ENCODE measurements around the gene SULT1C2. TPM values are rescaled to one million over a fixed set of nuclear protein-coding genes. Genes with fewer than 3 reads are reported as not detected.

SULT1C2 gene
- total and polyA plus RNA-seq, 4 donors, result 0.07 to 8.9 (median 0.62) TPM

DNA sequence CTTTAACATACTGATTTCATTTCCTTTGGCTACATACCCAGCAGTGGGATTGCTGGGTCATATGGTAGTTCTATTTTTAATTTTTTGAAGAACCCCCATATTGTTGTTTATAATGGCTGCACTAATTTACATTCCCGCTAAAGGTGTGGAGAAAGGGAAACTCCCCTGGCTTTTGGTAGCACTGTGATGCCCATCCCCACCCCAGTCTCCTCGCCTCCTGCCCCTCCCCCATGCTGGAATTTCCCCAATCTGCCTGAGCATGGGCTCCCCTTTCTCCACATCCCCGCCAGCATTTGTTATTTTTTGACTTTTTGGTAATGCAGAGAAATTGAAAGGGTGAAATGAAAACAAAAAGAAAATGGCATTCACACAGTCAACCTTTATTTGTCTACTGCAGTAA is 59.1 kb downstream of the SULT1C2 start:
- peaks cover 0 to 5% (median 0%) of the 10 kb centered on the region in 4 donors for H3K27me3 ChIP-seq (ENCODE audit: control insufficient read depth in 4 of 4, insufficient read depth in 4 of 4, low read length in 3 of 4)
- no peaks in the 10 kb centered on the region for H3K9me3 ChIP-seq (ENCODE audit: control insufficient read depth in 4 of 4, low read length in 3 of 4)
- no peaks in the 10 kb centered on the region for H3K36me3 ChIP-seq (ENCODE audit: control insufficient read depth in 4 of 4, insufficient read depth in 3 of 4, low read depth in 1 of 4, low read length in 3 of 4)
- WGBS, result 81% methylated on average over 3 of the region's 3 CpGs
- H3K27ac ChIP-seq (ENCODE audit: low read depth in 1 of 2, low read length in 2 of 2), result no peak overlapping the region
- TF ChIP-seq FOXA1 (IDR thresholded peaks at IDR 0.05), result no peak
- TF ChIP-seq RXRA (IDR thresholded peaks at IDR 0.05), result no peak
- TF ChIP-seq, protein P1, sequence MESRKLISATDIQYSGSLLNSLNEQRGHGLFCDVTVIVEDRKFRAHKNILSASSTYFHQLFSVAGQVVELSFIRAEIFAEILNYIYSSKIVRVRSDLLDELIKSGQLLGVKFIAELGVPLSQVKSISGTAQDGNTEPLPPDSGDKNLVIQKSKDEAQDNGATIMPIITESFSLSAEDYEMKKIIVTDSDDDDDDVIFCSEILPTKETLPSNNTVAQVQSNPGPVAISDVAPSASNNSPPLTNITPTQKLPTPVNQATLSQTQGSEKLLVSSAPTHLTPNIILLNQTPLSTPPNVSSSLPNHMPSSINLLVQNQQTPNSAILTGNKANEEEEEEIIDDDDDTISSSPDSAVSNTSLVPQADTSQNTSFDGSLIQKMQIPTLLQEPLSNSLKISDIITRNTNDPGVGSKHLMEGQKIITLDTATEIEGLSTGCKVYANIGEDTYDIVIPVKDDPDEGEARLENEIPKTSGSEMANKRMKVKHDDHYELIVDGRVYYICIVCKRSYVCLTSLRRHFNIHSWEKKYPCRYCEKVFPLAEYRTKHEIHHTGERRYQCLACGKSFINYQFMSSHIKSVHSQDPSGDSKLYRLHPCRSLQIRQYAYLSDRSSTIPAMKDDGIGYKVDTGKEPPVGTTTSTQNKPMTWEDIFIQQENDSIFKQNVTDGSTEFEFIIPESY (IDR thresholded peaks at IDR 0.05), result no peak
- TF ChIP-seq, protein P2, sequence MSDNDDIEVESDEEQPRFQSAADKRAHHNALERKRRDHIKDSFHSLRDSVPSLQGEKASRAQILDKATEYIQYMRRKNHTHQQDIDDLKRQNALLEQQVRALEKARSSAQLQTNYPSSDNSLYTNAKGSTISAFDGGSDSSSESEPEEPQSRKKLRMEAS (IDR thresholded peaks at IDR 0.05), result no peak
- no peak for TF ChIP-seq TAF1 (conservative IDR thresholded peaks at IDR 0.05)
- TF ChIP-seq GABPA (IDR thresholded peaks at IDR 0.05 in 1 of 2, conservative IDR thresholded peaks at IDR 0.05 in 1 of 2), result no peak
- no peak for TF ChIP-seq HNF4A (conservative IDR thresholded peaks at IDR 0.05)
- TF ChIP-seq SP1 (IDR thresholded peaks at IDR 0.05), result no peak
- TF ChIP-seq, protein P3, sequence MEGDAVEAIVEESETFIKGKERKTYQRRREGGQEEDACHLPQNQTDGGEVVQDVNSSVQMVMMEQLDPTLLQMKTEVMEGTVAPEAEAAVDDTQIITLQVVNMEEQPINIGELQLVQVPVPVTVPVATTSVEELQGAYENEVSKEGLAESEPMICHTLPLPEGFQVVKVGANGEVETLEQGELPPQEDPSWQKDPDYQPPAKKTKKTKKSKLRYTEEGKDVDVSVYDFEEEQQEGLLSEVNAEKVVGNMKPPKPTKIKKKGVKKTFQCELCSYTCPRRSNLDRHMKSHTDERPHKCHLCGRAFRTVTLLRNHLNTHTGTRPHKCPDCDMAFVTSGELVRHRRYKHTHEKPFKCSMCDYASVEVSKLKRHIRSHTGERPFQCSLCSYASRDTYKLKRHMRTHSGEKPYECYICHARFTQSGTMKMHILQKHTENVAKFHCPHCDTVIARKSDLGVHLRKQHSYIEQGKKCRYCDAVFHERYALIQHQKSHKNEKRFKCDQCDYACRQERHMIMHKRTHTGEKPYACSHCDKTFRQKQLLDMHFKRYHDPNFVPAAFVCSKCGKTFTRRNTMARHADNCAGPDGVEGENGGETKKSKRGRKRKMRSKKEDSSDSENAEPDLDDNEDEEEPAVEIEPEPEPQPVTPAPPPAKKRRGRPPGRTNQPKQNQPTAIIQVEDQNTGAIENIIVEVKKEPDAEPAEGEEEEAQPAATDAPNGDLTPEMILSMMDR (IDR thresholded peaks at IDR 0.05; ENCODE audit: low read depth, low read length, missing input control), result no peak
- TF ChIP-seq, protein P4, sequence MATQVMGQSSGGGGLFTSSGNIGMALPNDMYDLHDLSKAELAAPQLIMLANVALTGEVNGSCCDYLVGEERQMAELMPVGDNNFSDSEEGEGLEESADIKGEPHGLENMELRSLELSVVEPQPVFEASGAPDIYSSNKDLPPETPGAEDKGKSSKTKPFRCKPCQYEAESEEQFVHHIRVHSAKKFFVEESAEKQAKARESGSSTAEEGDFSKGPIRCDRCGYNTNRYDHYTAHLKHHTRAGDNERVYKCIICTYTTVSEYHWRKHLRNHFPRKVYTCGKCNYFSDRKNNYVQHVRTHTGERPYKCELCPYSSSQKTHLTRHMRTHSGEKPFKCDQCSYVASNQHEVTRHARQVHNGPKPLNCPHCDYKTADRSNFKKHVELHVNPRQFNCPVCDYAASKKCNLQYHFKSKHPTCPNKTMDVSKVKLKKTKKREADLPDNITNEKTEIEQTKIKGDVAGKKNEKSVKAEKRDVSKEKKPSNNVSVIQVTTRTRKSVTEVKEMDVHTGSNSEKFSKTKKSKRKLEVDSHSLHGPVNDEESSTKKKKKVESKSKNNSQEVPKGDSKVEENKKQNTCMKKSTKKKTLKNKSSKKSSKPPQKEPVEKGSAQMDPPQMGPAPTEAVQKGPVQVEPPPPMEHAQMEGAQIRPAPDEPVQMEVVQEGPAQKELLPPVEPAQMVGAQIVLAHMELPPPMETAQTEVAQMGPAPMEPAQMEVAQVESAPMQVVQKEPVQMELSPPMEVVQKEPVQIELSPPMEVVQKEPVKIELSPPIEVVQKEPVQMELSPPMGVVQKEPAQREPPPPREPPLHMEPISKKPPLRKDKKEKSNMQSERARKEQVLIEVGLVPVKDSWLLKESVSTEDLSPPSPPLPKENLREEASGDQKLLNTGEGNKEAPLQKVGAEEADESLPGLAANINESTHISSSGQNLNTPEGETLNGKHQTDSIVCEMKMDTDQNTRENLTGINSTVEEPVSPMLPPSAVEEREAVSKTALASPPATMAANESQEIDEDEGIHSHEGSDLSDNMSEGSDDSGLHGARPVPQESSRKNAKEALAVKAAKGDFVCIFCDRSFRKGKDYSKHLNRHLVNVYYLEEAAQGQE (IDR thresholded peaks at IDR 0.05), result no peak
- TF ChIP-seq FOXA2 (IDR thresholded peaks at IDR 0.05), result no peak
- TF ChIP-seq NR2F2 (IDR thresholded peaks at IDR 0.05), result no peak
- TF ChIP-seq YY1 (IDR thresholded peaks at IDR 0.05), result no peak
- TF ChIP-seq, protein P5, sequence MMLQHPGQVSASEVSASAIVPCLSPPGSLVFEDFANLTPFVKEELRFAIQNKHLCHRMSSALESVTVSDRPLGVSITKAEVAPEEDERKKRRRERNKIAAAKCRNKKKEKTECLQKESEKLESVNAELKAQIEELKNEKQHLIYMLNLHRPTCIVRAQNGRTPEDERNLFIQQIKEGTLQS (IDR thresholded peaks at IDR 0.05), result no peak
- TF ChIP-seq HNF4G (IDR thresholded peaks at IDR 0.05), result no peak
- no peak overlapping the region for H3K4me3 ChIP-seq (ENCODE audit: low read depth in 1 of 3, low read length in 3 of 3)
- H3K9ac ChIP-seq (ENCODE audit: low read depth in 1 of 2, low read length in 2 of 2), result no peak overlapping the region
- no peaks in the 10 kb centered on the region for H3K4me1 ChIP-seq (ENCODE audit: control insufficient read depth in 4 of 4, insufficient read depth in 4 of 4, low read length in 3 of 4)
- no peak for DNase-seq (ENCODE audit: low spot score)
